ENCODE results near the gene MAST2.

DNA sequence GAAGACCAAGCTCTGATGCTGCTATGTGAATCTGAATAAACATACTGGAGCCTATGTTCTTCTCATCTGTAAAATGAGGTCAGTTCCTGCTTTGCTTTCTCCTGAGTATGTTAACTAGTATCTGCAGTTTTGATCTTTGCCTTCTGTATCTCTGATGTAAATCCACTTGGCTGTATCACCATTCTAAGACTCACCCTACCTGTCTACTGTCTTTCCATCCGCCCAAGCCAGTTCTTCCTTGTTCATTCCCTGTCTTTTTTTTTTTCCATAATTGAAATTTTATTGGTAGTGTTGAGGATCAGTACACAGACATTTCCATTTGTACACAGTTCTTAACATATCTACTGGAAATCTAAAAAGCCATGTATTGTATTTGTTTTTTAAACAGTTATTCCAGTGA is 31.3 kb downstream of the MAST2 start:
- TF ChIP-seq YY1 (IDR thresholded peaks at IDR 0.05; ENCODE audit: insufficient read depth, insufficient read length) (no peak), ZNF274 (IDR thresholded peaks at IDR 0.05; ENCODE audit: low read depth, low read length) (no peak)

All from NT2/D1 (cell line).